DND-41 (cell line): ENCODE measurements around the gene NTM.

Experiments used
- ATAC-seq: fragments of 200-7000 bp; cut with Tn5 transposase; 3 replicates; pipeline ENCODE4 v1.9.1; 2021; ENCODE audit warnings: low read depth; ENCODE audit not compliant: insufficient read depth
- DNase-seq: peaks from one replicate; pipeline ENCODE4 v3.0.0-alpha.2; 2020
- H2AFZ ChIP-seq: 2 replicates; pipeline ENCODE4 v1.6.0; 2012; ENCODE audit warnings: low read depth, low read length
- H3K27ac ChIP-seq: 2 replicates; pipeline ENCODE4 v1.5.1; 2012; ENCODE audit warnings: low read length, inconsistent platforms
- H3K27me3 ChIP-seq: fragments of 200-600 bp; sonication (generic); 2 replicates; pipeline ENCODE4 v1.6.0; 2012; ENCODE audit warnings: low read length, mild to moderate bottlenecking, inconsistent platforms; ENCODE audit not compliant: insufficient read depth, poor library complexity
- H3K36me3 ChIP-seq: 2 replicates; pipeline ENCODE4 v1.5.1; 2012; ENCODE audit warnings: low read length, inconsistent platforms; ENCODE audit not compliant: insufficient read depth
- H3K4me1 ChIP-seq: 2 replicates; pipeline ENCODE4 v1.5.1; 2012; ENCODE audit warnings: mild to moderate bottlenecking, low read length; ENCODE audit not compliant: insufficient read depth
- H3K4me2 ChIP-seq: 2 replicates; pipeline ENCODE4 v1.6.0; 2012; ENCODE audit warnings: mild to moderate bottlenecking, moderate library complexity, low read length, inconsistent platforms; ENCODE audit not compliant: insufficient read depth
- H3K4me3 ChIP-seq, 2 experiments: fragments of 200-600 bp in 1 of 2; shearing (Covaris generic) in 1 of 2; 2 replicates each; pipeline ENCODE4 v1.5.1; 2012 to 2016; ENCODE audit warnings: inconsistent platforms in 2 of 2, low read length in 2 of 2, mild to moderate bottlenecking in 2 of 2, low read depth in 1 of 2, moderate library complexity in 1 of 2
- H3K79me2 ChIP-seq: 2 replicates; pipeline ENCODE4 v1.6.0; 2012; ENCODE audit warnings: low read length, inconsistent platforms; ENCODE audit not compliant: insufficient read depth
- H3K9ac ChIP-seq: 2 replicates; pipeline ENCODE4 v1.6.0; 2012; ENCODE audit warnings: low read depth, mild to moderate bottlenecking, inconsistent platforms, low read length, moderate library complexity
- H3K9me3 ChIP-seq: 2 replicates; pipeline ENCODE4 v1.5.1; 2012; ENCODE audit warnings: low read length, moderate library complexity, mild to moderate bottlenecking, inconsistent platforms; ENCODE audit not compliant: insufficient read depth, severe bottlenecking
- H4K20me1 ChIP-seq: 2 replicates; pipeline ENCODE4 v1.6.0; 2012; ENCODE audit warnings: low read length; ENCODE audit not compliant: insufficient read depth
- EZH2 ChIP-seq: IDR thresholded peaks from 3 replicates; pipeline ENCODE4 v1.6.1; 2012; ENCODE audit warnings: borderline replicate concordance, low read depth, mild to moderate bottlenecking, moderate library complexity, low read length, inconsistent platforms; ENCODE audit not compliant: severe bottlenecking
- TF ChIP-seq, protein P1 (sequence below): IDR thresholded peaks from 2 replicates; pipeline ENCODE4 v1.5.1; 2012; ENCODE audit warnings: borderline replicate concordance, low read length, moderate library complexity, mild to moderate bottlenecking; ENCODE audit not compliant: poor library complexity, severe bottlenecking; ENCODE audit errors: extremely low read depth

Gene NTM

DNA sequence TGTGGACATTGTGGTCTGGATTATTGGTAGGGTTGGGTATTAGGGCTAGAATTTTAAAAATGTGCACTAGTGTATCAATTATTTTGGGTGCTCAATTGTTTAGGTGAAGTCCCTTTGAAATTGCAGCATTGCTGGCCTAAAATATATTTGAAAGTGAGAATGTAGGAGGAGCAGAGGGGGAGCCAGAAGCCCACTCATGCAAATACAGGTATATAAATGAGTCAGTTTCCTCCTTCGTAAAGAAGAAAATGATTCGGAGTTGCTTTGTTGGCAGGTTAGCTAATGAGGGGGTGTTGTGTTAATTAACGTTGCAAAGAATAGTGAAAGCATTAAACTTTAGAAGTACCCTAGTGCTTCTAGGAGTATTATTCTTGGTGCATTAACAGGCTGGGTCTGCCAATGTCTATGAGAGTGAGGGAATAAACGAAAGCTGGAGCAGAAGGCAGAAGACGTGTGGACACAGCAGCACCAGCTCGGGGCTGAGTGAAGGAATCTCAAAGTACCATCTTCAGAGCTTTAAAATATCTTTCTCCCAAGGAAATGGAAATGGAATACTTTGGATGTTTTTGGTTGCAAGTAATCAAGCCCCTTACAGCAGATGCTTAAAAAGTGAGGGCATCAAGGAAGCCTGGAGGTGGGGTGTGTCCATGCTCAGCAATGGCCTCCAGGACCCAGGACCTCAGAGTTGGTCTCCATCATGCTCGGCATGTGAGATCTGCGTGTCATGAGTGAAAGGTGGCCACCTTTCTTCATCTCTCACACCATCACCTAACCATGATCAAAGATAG is 522.9 kb downstream of the NTM start:
- no peaks in the 10 kb centered on the region for H3K9me3 ChIP-seq
- H2AFZ ChIP-seq, result no peak overlapping the region
- no peak overlapping the region for H3K9ac ChIP-seq
- no peak overlapping the region for H3K4me3 ChIP-seq
- H3K36me3 ChIP-seq, result no peaks in the 10 kb centered on the region
- no peaks in the 10 kb centered on the region for H4K20me1 ChIP-seq
- H3K4me1 ChIP-seq, result no peaks in the 10 kb centered on the region
- no peaks in the 10 kb centered on the region for H3K79me2 ChIP-seq
- H3K27ac ChIP-seq, result no peak overlapping the region
- no peak for TF ChIP-seq EZH2
- TF ChIP-seq, protein P1, sequence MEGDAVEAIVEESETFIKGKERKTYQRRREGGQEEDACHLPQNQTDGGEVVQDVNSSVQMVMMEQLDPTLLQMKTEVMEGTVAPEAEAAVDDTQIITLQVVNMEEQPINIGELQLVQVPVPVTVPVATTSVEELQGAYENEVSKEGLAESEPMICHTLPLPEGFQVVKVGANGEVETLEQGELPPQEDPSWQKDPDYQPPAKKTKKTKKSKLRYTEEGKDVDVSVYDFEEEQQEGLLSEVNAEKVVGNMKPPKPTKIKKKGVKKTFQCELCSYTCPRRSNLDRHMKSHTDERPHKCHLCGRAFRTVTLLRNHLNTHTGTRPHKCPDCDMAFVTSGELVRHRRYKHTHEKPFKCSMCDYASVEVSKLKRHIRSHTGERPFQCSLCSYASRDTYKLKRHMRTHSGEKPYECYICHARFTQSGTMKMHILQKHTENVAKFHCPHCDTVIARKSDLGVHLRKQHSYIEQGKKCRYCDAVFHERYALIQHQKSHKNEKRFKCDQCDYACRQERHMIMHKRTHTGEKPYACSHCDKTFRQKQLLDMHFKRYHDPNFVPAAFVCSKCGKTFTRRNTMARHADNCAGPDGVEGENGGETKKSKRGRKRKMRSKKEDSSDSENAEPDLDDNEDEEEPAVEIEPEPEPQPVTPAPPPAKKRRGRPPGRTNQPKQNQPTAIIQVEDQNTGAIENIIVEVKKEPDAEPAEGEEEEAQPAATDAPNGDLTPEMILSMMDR, result no peak
- H3K27me3 ChIP-seq, result no peaks in the 10 kb centered on the region
- ATAC-seq, result no peak
- no peak for DNase-seq
- no peak overlapping the region for H3K4me2 ChIP-seq

DNA sequence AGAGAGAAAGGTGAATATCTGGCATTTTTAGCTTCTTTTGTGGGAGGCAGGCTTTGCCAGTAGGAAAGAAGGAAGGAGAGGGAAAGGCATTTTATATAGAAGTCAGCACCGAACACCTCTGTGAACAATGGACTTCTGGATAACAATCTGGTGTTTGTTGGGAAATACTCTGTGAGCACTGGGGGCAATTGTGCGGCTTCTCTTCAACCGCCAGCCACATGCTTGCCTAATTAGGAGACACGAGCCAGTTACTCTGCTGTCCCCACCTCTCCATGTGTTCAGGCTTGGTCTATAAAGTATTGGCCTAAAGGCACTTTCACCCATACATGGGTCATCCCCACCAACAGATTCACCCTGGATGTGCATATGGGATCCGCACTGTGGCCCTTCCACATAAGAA is 523.6 kb downstream of the NTM start:
- Histone ChIP-seq H3K4me2 (no peak overlapping the region), H3K9ac (no peak overlapping the region), H3K27me3 (no peaks in the 10 kb centered on the region), H3K27ac (no peak overlapping the region), H3K79me2 (no peaks in the 10 kb centered on the region), H3K4me1 (no peaks in the 10 kb centered on the region), H3K36me3 (no peaks in the 10 kb centered on the region), H3K4me3 (no peak overlapping the region), H3K9me3 (no peaks in the 10 kb centered on the region), H2AFZ (no peak overlapping the region), H4K20me1 (no peaks in the 10 kb centered on the region)
- DNase-seq (no peak), ATAC-seq (no peak)
- TF ChIP-seq, protein P1, result no peak
- TF ChIP-seq EZH2, result no peak

DNA sequence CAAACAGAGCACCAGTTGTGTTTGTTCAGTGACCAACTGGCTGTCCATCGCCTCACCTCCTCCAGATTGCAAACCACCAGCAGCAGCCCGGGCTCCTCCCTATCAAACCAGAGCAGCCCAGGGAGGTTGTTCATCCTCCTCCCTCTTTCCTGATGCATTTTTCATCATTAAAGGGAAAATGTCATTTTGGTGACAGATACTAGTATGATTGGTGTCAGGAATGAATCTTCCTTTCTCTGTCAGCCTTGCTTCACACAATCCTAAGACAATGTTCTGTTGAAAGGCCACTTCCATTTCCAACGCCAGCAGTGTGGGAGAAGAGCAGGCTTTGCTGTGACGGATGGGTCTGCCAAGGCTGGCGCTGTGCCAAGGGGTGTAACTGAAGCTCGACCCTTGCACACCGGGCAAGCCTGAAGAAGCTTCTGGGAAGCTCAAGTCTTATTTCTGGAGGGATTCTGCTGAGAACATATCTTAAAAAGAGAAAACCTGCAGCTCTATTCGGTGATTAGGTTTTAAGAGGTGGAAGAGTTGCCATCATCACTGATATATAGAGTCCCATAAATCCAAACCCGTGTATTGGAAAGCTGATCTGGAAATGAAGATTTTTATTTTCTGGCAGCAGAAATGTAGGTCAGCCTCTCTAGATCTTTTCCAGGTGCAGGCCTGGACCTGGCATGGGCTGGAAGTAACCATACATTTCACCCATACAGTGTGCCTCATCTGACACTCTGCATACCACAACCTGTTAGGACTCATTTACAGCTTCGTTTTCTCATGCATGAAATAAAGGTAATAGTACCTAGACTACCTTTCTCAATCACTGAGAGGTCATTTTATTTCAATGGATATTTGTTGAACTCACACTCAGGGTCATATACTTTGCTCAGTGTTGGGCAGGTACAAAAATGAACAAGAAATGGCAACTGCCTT is 524.5 kb downstream of the NTM start:
- Histone ChIP-seq H4K20me1 (no peaks in the 10 kb centered on the region), H2AFZ (no peak overlapping the region), H3K4me2 (no peak overlapping the region), H3K27ac (no peak overlapping the region), H3K79me2 (no peaks in the 10 kb centered on the region), H3K27me3 (no peaks in the 10 kb centered on the region), H3K9ac (no peak overlapping the region), H3K36me3 (no peaks in the 10 kb centered on the region), H3K4me1 (no peaks in the 10 kb centered on the region), H3K4me3 (no peak overlapping the region), H3K9me3 (no peaks in the 10 kb centered on the region)
- TF ChIP-seq, protein P1, result no peak
- no peak for TF ChIP-seq EZH2
- DNase-seq (no peak), ATAC-seq (no peak)
